GM12878 (cell line): ENCODE measurements around the gene PRPF31. TPM values are rescaled to one million over a fixed set of nuclear protein-coding genes. Genes with fewer than 3 reads are reported as not detected.

Source experiments
- ATAC-seq: fragments of 200-7000 bp; cut with Tn5 transposase; 3 replicates; pipeline ENCODE4 v1.9.1; 2020; ENCODE audit warnings: mild to moderate bottlenecking, moderate library complexity
- BruUV-seq: library from RNA; stranded (reverse); fragments of 400-500 nt; replicated peaks from 2 replicates; lab custom pipeline; 2021; lab: Mats Ljungman, UMichigan
- CTCF ChIA-PET: fragments of 300-600 bp; sonication (Branson Sonifier 250); formaldehyde crosslinking; extraction: SDS; loops from one replicate; lab custom pipeline; 2021; ENCODE audit warnings: inconsistent platforms; lab: Yijun Ruan, JAX
- POLR2A ChIA-PET: fragments of 350-600 bp; formaldehyde crosslinking; extraction: SDS; loops from one replicate; lab custom pipeline; 2021; ENCODE audit warnings: inconsistent platforms; lab: Charles Lee
- RAD21 ChIA-PET: fragments of 300-600 bp; sonication (Branson Sonifier 250); formaldehyde crosslinking; loops from one replicate; lab custom pipeline; 2023; ENCODE audit warnings: antibody characterized with exemption; ENCODE audit not compliant: unreplicated experiment; lab: Charles Lee
- SMC1A ChIA-PET: fragments of 300-600 bp; sonication (Branson Sonifier 250); formaldehyde crosslinking; loops from one replicate; lab custom pipeline; 2023; ENCODE audit not compliant: unreplicated experiment, uncharacterized antibody; lab: Charles Lee
- DNase-seq: peaks from one replicate; pipeline ENCODE4 v3.0.0-alpha.2; 2011; ENCODE audit warnings: low read depth, low spot score
- FAIRE-seq: peaks from 3 replicates; lab custom pipeline; 2011; peaks lifted over from hg19 to GRCh38; lab: Jason Lieb, UNC
- H2AFZ ChIP-seq: 2 replicates; pipeline ENCODE4 v1.6.0; 2011; ENCODE audit warnings: low read depth, low read length, control low read depth; ENCODE audit not compliant: control insufficient read depth
- H3K27ac ChIP-seq: 2 replicates; pipeline ENCODE4 v1.5.1; 2011; ENCODE audit warnings: control low read depth; ENCODE audit not compliant: control insufficient read depth, insufficient read depth
- H3K27me3 ChIP-seq, 2 experiments: replicated peaks in 1 of 2; 2 replicates each; pipeline versions ENCODE4 v1.6.0 to v1.6.1; 2011; ENCODE audit warnings: low read length in 1 of 2; ENCODE audit not compliant: control insufficient read depth in 2 of 2, insufficient read depth in 2 of 2
- H3K36me3 ChIP-seq, 2 experiments: 2 replicates each; pipeline ENCODE4 v1.5.1; 2011; ENCODE audit warnings: low read length in 1 of 2; ENCODE audit not compliant: control insufficient read depth in 2 of 2, insufficient read depth in 2 of 2
- H3K4me1 ChIP-seq: 2 replicates; pipeline ENCODE4 v1.6.1; 2011; ENCODE audit warnings: mild to moderate bottlenecking, low read length, moderate library complexity, mixed read lengths; ENCODE audit not compliant: control insufficient read depth, insufficient read depth
- H3K4me2 ChIP-seq: 2 replicates; pipeline ENCODE4 v1.6.0; 2011; ENCODE audit warnings: control low read depth; ENCODE audit not compliant: control insufficient read depth, insufficient read depth
- H3K4me3 ChIP-seq: fragments of 200-600 bp; sonication (generic); 2 replicates; pipeline ENCODE4 v1.5.1; 2016
- H3K79me2 ChIP-seq: 2 replicates; pipeline ENCODE4 v1.6.0; 2011; ENCODE audit warnings: low read length; ENCODE audit not compliant: control insufficient read depth, insufficient read depth
- H3K9ac ChIP-seq: 2 replicates; pipeline ENCODE4 v1.8.0; 2011; ENCODE audit warnings: low read length, control low read depth, mixed read lengths; ENCODE audit not compliant: control insufficient read depth, insufficient read depth
- H3K9me3 ChIP-seq: replicated peaks from 3 replicates; pipeline ENCODE4 v1.5.1; 2011; ENCODE audit warnings: mild to moderate bottlenecking, low read length; ENCODE audit not compliant: control insufficient read depth, insufficient read depth
- H4K20me1 ChIP-seq: 2 replicates; pipeline ENCODE4 v1.6.0; 2011; ENCODE audit not compliant: control insufficient read depth, insufficient read depth
- CHD2 ChIP-seq: IDR thresholded peaks from 2 replicates; pipeline ENCODE4 v1.6.1; 2011; ENCODE audit warnings: low read depth, low read length, improper control_type of control experiment, borderline replicate concordance
- ETV6 ChIP-seq, 2 experiments: fragments of 450-650 bp in 1 of 2; IDR thresholded peaks in 1 of 2; conservative IDR thresholded peaks in 1 of 2; 2 replicates each; pipeline ENCODE4 v1.6.1; 2014; ENCODE audit warnings: antibody characterized with exemption in 1 of 2, borderline replicate concordance in 1 of 2, low read depth in 1 of 2, mild to moderate bottlenecking in 1 of 2, moderate library complexity in 1 of 2
- IKZF1 ChIP-seq: fragments of 450-650 bp; conservative IDR thresholded peaks from 2 replicates; pipeline ENCODE4 v1.6.1; 2017; ENCODE audit warnings: antibody characterized with exemption, mild to moderate bottlenecking
- IKZF2 ChIP-seq, 2 experiments: fragments of 450-650 bp; IDR thresholded peaks; 2 replicates each; pipeline ENCODE4 v1.6.1; 2017; ENCODE audit warnings: mild to moderate bottlenecking in 2 of 2, moderate library complexity in 2 of 2
- MYC ChIP-seq: IDR thresholded peaks from 2 replicates; pipeline ENCODE4 v1.6.1; 2011; ENCODE audit warnings: mild to moderate bottlenecking, low read length, moderate library complexity, inconsistent platforms; ENCODE audit not compliant: insufficient read depth, insufficient replicate concordance, insufficient read length, severe bottlenecking
- ZNF207 ChIP-seq: fragments of 450-650 bp; IDR thresholded peaks from 2 replicates; pipeline ENCODE4 v1.6.1; 2014; ENCODE audit warnings: antibody characterized with exemption, mild to moderate bottlenecking, borderline replicate concordance
- WGBS: methylation state at CpG from one replicate; pipeline ENCODE4 v1.1.6; 2016; ENCODE audit warnings: low lambda C conversion rate; ENCODE audit not compliant: insufficient replicate concordance, insufficient coverage; ENCODE audit errors: missing lambda C conversion rate; 5-methylcytosine and 5-hydroxymethylcytosine counted together
- in situ Hi-C: fragments of 300-500 bp; cut with MboI; formaldehyde crosslinking; loops from 9 replicates; pipeline ENCODE4 v1.14.3; 2018; ENCODE audit warnings: mixed read lengths
- intact Hi-C: fragments of 100-400 bp; cut with micrococcal nuclease; formaldehyde crosslinking; loops from one replicate; pipeline ENCODE4 v1.14.2; 2022; ENCODE audit not compliant: unreplicated experiment
- polyA plus RNA-seq, 11 experiments: library from polyadenylated mRNA; depleted of rRNA in 4 of 11; unstranded in 6 of 11; stranded (reverse) in 5 of 11; fragments of >200 nt; fragmentation: Nextera tagmentation in 4 of 11; fragmentation: Illumina TruSeq in 1 of 11; extraction: Ambion mirVana in 4 of 11; extraction: Trizol in 1 of 11; gene quantifications; 1 replicate in 1 of 11; 2 replicates in 10 of 11; pipeline versions ENCODE4 v1.2.1 to v1.2.3, GENCODE V29; 2011 to 2016; ENCODE audit warnings: inconsistent platforms in 2 of 11, missing spikeins in 2 of 11, low read depth in 1 of 11
- total RNA-seq, 4 experiments: library from RNA; depleted of rRNA in 3 of 4; stranded (reverse); fragments of >200 nt in 3 of 4; fragmentation: Illumina TruSeq in 1 of 4; extraction: Trizol in 1 of 4; gene quantifications; 2 replicates each; pipeline versions ENCODE4 v1.2.1 to v1.2.3, GENCODE V29; 2013 to 2021
- TF ChIP-seq, protein P1 (sequence below): IDR thresholded peaks from 2 replicates; pipeline ENCODE4 v1.6.1; 2012; ENCODE audit warnings: mild to moderate bottlenecking, low read depth, low read length
- TF ChIP-seq, protein P2 (sequence below): IDR thresholded peaks from 2 replicates; pipeline ENCODE4 v1.6.1; 2012; ENCODE audit warnings: improper control_type of control experiment, low read depth, low read length; ENCODE audit not compliant: insufficient replicate concordance

The PRPF31 gene
- total and polyA plus RNA-seq, 10 of the 15 experiments (the other 5 are each of a cell fraction or from before 2014, with no cell fraction given), result 2.7 to 170 (median 69.7) TPM

DNA sequence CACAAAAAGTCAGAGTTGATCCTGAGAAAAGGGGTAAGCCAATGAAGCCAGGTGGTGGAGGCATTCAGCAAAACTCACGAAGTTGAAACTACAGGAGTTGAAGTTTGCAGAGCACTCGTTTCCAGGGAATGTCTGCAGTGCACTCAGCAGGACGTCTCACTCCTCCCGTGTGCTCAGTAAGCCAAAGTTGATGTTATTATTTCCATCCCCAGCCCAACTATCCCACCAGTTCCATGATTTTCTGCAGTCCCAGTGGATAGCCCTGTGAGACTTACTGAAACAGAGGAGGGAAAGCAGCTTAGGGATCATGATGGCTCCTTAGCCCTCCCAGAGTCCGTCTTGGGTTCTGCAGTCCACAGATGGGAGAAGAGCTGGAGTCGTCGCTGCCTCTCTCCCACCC is 34.5 kb upstream of the PRPF31 start, which contains the start of gene TARM1:
TSS of gene TARM1 (minus strand) at position 334 of the 400 bp plus-strand sequence. CDS start at position 309, 25 bp downstream.
- no peaks in the 10 kb centered on the region for H3K27me3 ChIP-seq
- ChIA-PET SMC1A (no interaction called here), RAD21 (no interaction called here), POLR2A (no interaction called here), CTCF (no interaction called here)
- no peaks in the 10 kb centered on the region for H3K79me2 ChIP-seq
- no peak for FAIRE-seq
- H4K20me1 ChIP-seq, result no peaks in the 10 kb centered on the region
- DNase-seq, result no peak
- H3K4me1 ChIP-seq, result no peaks in the 10 kb centered on the region
- ATAC-seq, result no peak
- H3K9me3 ChIP-seq, result peaks cover 4% of the 10 kb centered on the region; the same call in 2 of the 3 replicates
- no peak within 1 kb of the TSS for H3K4me3 ChIP-seq
- in situ Hi-C loops (no loop called here), intact Hi-C loops (no loop called here)
- no peak within 1 kb of the TSS for H3K4me2 ChIP-seq
- H3K27ac ChIP-seq, result no peak within 1 kb of the TSS
- no peak within 1 kb of the TSS for H3K9ac ChIP-seq
- no peak within 1 kb of the TSS for H2AFZ ChIP-seq
- no peaks in the 10 kb centered on the region for H3K36me3 ChIP-seq
- 63% methylated on average over 7 of the region's 7 CpGs for WGBS
- no peak for TF ChIP-seq CHD2
- TF ChIP-seq IKZF2 (IDR thresholded peaks at IDR 0.05), result no peak
- no peak for TF ChIP-seq ETV6 (conservative IDR thresholded peaks at IDR 0.05 in 1 of 2, IDR thresholded peaks at IDR 0.05 in 1 of 2; ENCODE audit: borderline replicate concordance in 1 of 2, low read depth in 1 of 2)
- no TSS peak for BruUV-seq

DNA sequence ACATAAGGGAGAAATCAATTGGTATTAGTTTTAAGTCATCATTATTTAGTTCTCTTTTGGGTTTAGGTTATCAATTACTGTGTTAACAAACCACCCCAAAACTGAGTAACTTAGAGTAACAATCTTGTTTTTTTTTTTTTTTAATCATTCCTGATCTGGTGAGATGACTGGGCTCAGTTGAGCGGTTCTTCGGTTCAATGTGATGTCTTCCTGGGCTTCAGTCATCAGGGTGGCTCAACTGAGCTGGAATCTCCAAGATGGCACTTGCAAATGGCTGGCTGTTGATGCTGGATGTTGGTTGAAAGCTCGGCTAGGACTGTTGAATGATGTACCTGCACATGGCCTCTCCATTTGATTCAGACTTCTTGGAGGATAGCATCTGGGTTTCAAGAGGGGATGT is 31.1 kb upstream of the PRPF31 start:
- H3K27ac ChIP-seq, result no peak overlapping the region
- POLR2A ChIA-PET, result no interaction called here
- RAD21 ChIA-PET, result no interaction called here
- TF ChIP-seq, protein P1, sequence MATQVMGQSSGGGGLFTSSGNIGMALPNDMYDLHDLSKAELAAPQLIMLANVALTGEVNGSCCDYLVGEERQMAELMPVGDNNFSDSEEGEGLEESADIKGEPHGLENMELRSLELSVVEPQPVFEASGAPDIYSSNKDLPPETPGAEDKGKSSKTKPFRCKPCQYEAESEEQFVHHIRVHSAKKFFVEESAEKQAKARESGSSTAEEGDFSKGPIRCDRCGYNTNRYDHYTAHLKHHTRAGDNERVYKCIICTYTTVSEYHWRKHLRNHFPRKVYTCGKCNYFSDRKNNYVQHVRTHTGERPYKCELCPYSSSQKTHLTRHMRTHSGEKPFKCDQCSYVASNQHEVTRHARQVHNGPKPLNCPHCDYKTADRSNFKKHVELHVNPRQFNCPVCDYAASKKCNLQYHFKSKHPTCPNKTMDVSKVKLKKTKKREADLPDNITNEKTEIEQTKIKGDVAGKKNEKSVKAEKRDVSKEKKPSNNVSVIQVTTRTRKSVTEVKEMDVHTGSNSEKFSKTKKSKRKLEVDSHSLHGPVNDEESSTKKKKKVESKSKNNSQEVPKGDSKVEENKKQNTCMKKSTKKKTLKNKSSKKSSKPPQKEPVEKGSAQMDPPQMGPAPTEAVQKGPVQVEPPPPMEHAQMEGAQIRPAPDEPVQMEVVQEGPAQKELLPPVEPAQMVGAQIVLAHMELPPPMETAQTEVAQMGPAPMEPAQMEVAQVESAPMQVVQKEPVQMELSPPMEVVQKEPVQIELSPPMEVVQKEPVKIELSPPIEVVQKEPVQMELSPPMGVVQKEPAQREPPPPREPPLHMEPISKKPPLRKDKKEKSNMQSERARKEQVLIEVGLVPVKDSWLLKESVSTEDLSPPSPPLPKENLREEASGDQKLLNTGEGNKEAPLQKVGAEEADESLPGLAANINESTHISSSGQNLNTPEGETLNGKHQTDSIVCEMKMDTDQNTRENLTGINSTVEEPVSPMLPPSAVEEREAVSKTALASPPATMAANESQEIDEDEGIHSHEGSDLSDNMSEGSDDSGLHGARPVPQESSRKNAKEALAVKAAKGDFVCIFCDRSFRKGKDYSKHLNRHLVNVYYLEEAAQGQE, result no peak
- TF ChIP-seq ZNF207, result no peak
- TF ChIP-seq, protein P2, sequence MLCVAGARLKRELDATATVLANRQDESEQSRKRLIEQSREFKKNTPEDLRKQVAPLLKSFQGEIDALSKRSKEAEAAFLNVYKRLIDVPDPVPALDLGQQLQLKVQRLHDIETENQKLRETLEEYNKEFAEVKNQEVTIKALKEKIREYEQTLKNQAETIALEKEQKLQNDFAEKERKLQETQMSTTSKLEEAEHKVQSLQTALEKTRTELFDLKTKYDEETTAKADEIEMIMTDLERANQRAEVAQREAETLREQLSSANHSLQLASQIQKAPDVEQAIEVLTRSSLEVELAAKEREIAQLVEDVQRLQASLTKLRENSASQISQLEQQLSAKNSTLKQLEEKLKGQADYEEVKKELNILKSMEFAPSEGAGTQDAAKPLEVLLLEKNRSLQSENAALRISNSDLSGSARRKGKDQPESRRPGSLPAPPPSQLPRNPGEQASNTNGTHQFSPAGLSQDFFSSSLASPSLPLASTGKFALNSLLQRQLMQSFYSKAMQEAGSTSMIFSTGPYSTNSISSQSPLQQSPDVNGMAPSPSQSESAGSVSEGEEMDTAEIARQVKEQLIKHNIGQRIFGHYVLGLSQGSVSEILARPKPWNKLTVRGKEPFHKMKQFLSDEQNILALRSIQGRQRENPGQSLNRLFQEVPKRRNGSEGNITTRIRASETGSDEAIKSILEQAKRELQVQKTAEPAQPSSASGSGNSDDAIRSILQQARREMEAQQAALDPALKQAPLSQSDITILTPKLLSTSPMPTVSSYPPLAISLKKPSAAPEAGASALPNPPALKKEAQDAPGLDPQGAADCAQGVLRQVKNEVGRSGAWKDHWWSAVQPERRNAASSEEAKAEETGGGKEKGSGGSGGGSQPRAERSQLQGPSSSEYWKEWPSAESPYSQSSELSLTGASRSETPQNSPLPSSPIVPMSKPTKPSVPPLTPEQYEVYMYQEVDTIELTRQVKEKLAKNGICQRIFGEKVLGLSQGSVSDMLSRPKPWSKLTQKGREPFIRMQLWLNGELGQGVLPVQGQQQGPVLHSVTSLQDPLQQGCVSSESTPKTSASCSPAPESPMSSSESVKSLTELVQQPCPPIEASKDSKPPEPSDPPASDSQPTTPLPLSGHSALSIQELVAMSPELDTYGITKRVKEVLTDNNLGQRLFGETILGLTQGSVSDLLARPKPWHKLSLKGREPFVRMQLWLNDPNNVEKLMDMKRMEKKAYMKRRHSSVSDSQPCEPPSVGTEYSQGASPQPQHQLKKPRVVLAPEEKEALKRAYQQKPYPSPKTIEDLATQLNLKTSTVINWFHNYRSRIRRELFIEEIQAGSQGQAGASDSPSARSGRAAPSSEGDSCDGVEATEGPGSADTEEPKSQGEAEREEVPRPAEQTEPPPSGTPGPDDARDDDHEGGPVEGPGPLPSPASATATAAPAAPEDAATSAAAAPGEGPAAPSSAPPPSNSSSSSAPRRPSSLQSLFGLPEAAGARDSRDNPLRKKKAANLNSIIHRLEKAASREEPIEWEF, result no peak
- TF ChIP-seq IKZF1, result no peak
- no peak for TF ChIP-seq MYC

More for the DNA sequence above, 31.1 kb upstream of the PRPF31 start:
- DNase-seq, result no peak
- no peak for ATAC-seq
- no peaks in the 10 kb centered on the region for H3K36me3 ChIP-seq
- no peak for FAIRE-seq
- ChIA-PET CTCF (no interaction called here), SMC1A (no interaction called here)
- BruUV-seq, result no TSS peak
- peaks cover 3% of the 10 kb centered on the region; the same call in 2 of the 3 replicates for H3K9me3 ChIP-seq
- H3K4me3 ChIP-seq, result no peak overlapping the region
- WGBS, result 17% methylated on average over 3 of the region's 3 CpGs
- no peaks in the 10 kb centered on the region for H4K20me1 ChIP-seq
- no peak overlapping the region for H3K4me2 ChIP-seq
- in situ Hi-C loops, result no loop called here
- no peaks in the 10 kb centered on the region for H3K79me2 ChIP-seq
- no peaks in the 10 kb centered on the region for H3K4me1 ChIP-seq
- intact Hi-C loops, result no loop called here
- no peak overlapping the region for H3K9ac ChIP-seq
- no peaks in the 10 kb centered on the region for H3K27me3 ChIP-seq
- no peak overlapping the region for H2AFZ ChIP-seq
